Left ventricle myocardium inferior (tissue), 1 donor: ENCODE results near the gene KRTAP4-7. TPM values are rescaled to one million over a fixed set of nuclear protein-coding genes. Genes with fewer than 3 reads are reported as not detected.
"Not testable (repeated sequence)": the region's sequence is repeated elsewhere in the genome, so short reads cannot be mapped to it uniquely, and the experiment has no call there.

Source experiments
- DNase-seq: peaks from one replicate; pipeline ENCODE4 v3.0.0-alpha.2; 2020
- H3K27ac ChIP-seq: fragments of 200-600 bp; replicated peaks from 2 replicates; pipeline ENCODE4 v1.8.0; 2021
- H3K27me3 ChIP-seq: fragments of 200-600 bp; 2 replicates; pipeline ENCODE4 v1.8.0; 2021; ENCODE audit warnings: low read depth
- H3K36me3 ChIP-seq: fragments of 200-600 bp; 2 replicates; pipeline ENCODE4 v1.8.0; 2021
- H3K4me1 ChIP-seq: fragments of 200-600 bp; 2 replicates; pipeline ENCODE4 v1.8.0; 2021
- H3K4me3 ChIP-seq: fragments of 200-600 bp; 2 replicates; pipeline ENCODE4 v1.8.0; 2021; ENCODE audit warnings: mild to moderate bottlenecking, moderate library complexity
- H3K9me3 ChIP-seq: fragments of 200-600 bp; replicated peaks from 2 replicates; pipeline ENCODE4 v1.8.0; 2021
- CTCF ChIP-seq: fragments of 200-600 bp; IDR thresholded peaks from 2 replicates; pipeline ENCODE4 v1.8.0; 2021; ENCODE audit warnings: antibody characterized with exemption, mild to moderate bottlenecking, borderline replicate concordance
- intact Hi-C: fragments of 100-400 bp; cut with micrococcal nuclease; formaldehyde crosslinking; loops from one replicate; pipeline ENCODE4 v1.11.0; 2022
- long read RNA-seq: library from polyadenylated mRNA; unstranded; transcript quantifications from one replicate; pipeline ENCODE4 v2.0.0, GENCODE V29; 2021
- total RNA-seq: library from RNA; stranded (reverse); fragmentation: NEBNext Ultra II Directional; extraction: Animal tissue kit (Norgen Biotek cat#: 25700); gene quantifications from one replicate; pipeline ENCODE4 v1.2.1, GENCODE V29; 2021
- donor health status: DM: no; HTN: yes; CAD: no; lungs with severe emphysema.

The KRTAP4-7 gene
- total RNA-seq: not detected
- long read RNA-seq: 0 reads

DNA sequence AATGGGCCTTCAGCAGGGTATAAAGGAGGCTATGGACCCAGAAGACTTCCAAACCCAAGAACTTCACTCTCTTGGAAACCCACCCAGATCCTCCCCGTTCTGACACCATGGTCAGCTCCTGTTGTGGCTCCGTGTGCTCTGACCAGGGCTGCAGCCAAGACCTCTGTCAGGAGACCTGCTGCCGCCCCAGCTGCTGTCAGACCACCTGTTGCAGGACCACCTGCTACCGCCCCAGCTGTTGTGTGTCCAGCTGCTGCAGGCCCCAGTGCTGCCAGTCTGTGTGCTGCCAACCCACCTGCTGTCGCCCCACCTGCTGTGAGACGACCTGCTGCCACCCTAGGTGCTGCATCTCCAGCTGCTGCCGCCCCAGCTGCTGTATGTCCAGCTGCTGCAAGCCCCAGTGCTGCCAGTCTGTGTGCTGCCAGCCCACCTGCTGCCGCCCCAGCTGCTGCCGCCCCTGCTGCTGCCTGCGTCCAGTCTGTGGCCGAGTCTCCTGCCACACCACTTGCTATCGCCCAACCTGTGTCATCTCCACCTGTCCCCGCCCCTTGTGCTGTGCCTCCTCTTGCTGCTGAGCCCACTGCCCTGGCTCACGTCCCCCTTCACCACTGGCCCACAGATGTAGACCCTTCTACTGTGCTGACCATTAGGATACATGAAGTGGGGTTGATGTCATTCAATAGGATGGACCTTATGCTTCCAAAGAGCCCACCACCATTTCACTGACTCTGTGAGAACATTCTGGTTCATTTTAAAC, at the start of gene KRTAP4-7:
Gene KRTAP4-7 (plus strand): TSS at position 51 of the 757 bp plus-strand sequence. CDS start 57 bp downstream, at position 108.
- H3K4me3 ChIP-seq: not testable (repeated sequence)

GRCh38 chr17:41034346-41034935, 49.5 kb upstream of the KRTAP4-7 start, which contains the start of gene KRTAP1-3:
TSS of gene KRTAP1-3 (minus strand) at chr17:41034874. CDS start at chr17:41034821, 53 bp downstream.
- DNase-seq, H3K4me3 ChIP-seq, H3K27ac ChIP-seq, H3K4me1 ChIP-seq, intact Hi-C loops, H3K36me3 ChIP-seq, H3K9me3 ChIP-seq: not testable (repeated sequence)
- peaks cover 64% of the 10 kb centered on the region for H3K27me3 ChIP-seq

More for the DNA sequence above, at the start of gene KRTAP4-7:
- H3K9me3 ChIP-seq, H3K4me1 ChIP-seq, H3K27ac ChIP-seq, H3K36me3 ChIP-seq, intact Hi-C loops, DNase-seq: not testable (repeated sequence)
- peaks cover 23% of the 10 kb centered on the region for H3K27me3 ChIP-seq

GRCh38 chr17:41037853-41038350, 46.0 kb upstream of the KRTAP4-7 start:
- Histone ChIP-seq H3K4me3 (no peak overlapping the region), H3K36me3 (no peaks in the 10 kb centered on the region), H3K27ac (no peak overlapping the region), H3K4me1 (no peaks in the 10 kb centered on the region), H3K9me3 (peaks cover 4% of the 10 kb centered on the region), H3K27me3 (peaks cover 53% of the 10 kb centered on the region)
- DNase-seq: no peak
- TF ChIP-seq CTCF: no peak
- intact Hi-C loops: no loop called here

DNA sequence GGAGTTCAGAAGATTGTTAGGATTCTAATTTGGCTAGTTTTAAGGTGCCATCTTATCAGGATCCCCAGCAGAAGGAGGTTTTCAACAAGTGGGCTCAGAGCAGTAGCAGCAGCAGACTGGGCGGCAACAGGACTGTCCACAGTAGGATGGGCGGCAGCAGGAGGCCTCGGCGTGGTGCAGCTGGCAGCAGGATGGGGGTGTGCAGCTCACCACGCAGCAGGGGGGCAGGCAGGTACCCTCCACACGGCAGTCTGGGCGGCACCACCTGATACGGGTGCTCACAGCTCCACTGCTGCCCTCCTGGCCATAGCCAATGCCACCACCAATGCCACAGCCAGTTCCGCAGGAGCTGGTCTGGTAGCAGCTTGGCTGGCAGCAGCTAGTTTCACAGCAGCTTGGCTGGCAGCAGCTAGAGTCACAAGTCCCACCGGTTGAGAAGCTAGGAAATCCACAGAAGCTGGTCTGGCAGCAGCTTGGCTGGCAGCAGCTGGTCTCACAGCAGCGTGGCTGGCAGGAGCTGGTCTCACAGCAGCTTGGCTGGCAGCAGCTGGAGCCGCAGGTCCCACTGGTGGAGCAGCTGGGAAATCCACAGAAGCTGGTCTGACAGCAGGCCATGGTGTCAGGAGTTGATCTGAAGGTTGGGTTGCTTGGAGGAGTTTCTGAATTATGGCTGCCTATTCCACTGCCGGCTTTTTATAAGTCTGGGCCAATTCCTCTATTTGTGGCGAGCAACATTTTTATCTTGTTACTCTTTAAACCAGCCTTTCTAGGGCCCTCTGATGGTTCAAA, 43.0 kb upstream of the KRTAP4-7 start, which contains the start of gene KRTAP1-1:
Gene KRTAP1-1 (minus strand): TSS at position 668 of the 789 bp plus-strand sequence. CDS start 53 bp downstream, at position 615.
- DNase-seq, H3K36me3 ChIP-seq, H3K4me1 ChIP-seq, H3K27ac ChIP-seq, H3K4me3 ChIP-seq, intact Hi-C loops: not testable (repeated sequence)
- Histone ChIP-seq H3K27me3 (peaks cover 51% of the 10 kb centered on the region), H3K9me3 (peaks cover 11% of the 10 kb centered on the region)

DNA sequence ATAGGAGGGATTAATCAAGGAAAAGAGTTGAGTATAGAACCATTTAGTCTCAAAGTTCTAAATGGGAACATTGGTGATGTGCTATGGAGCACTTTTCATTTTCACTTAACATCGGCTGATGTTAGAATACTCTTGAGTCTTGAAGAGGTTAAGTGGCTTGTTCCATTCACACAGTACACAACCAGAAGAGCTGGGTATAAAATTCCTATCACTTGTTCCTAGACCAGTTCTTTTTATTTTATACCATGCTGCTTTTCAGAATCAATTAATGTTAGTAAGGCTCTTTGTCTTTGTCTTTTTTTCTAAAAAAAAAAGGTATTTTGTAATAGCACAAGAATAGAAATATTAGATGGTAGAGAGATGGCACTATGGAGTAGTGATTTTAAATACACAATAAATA, 41.0 kb upstream of the KRTAP4-7 start:
- Histone ChIP-seq H3K36me3 (no peaks in the 10 kb centered on the region), H3K4me1 (no peaks in the 10 kb centered on the region), H3K9me3 (peaks cover 11% of the 10 kb centered on the region), H3K27ac (no peak overlapping the region), H3K27me3 (peaks cover 48% of the 10 kb centered on the region), H3K4me3 (no peak overlapping the region)
- DNase-seq: no peak
- intact Hi-C loops: no loop called here
- TF ChIP-seq CTCF: no peak

- intact Hi-C loops, DNase-seq: not testable (repeated sequence)
- H3K9me3 ChIP-seq: peaks cover 11% of the 10 kb centered on the region
These were observed 37.0 kb upstream of the KRTAP4-7 start, which contains the start of gene KRTAP2-1 for GRCh38 chr17:41046735-41047465. TSS of gene KRTAP2-1 (minus strand) at chr17:41047316. CDS start at chr17:41047267, 49 bp downstream.

DNA sequence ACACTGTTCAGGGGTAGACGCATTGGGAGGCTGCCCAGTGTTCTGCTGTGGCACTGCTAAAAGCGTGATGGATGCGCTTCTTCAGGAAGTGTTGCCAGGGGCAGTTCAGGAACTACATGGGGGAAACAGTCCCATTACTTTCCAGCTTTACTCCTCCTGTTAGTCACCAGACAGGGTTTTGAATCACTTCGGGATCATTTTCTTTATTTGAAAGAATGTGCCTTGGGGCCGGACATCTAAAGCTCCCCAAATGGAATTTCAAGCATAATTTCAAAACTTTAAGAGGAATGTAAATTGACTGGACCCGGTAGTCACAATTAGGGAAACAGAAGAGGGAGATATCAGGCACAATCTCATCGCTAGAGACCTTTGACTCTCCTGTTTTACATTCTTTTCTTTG, 35.5 kb upstream of the KRTAP4-7 start:
- Histone ChIP-seq H3K27ac (no peak overlapping the region), H3K9me3 (peaks cover 7% of the 10 kb centered on the region), H3K27me3 (peaks cover 59% of the 10 kb centered on the region), H3K4me3 (no peak overlapping the region), H3K4me1 (no peaks in the 10 kb centered on the region), H3K36me3 (no peaks in the 10 kb centered on the region)
- DNase-seq: no peak
- TF ChIP-seq CTCF: no peak
- intact Hi-C loops: no loop called here

More at GRCh38 chr17:41046735-41047465, 37.0 kb upstream of the KRTAP4-7 start, which contains the start of gene KRTAP2-1:
- not testable (repeated sequence) for H3K36me3 ChIP-seq, H3K4me3 ChIP-seq, H3K27ac ChIP-seq, H3K4me1 ChIP-seq
- peaks cover 60% of the 10 kb centered on the region for H3K27me3 ChIP-seq
